Activated CD8-positive, alpha-beta memory T cell treated with anti-CD3 and anti-CD28 coated beads, Interleukin-2, amount 50 U/mL, for 4 hours (primary cell): ENCODE measurements around the gene PRR35.

ENCODE experiments used
- DNase-seq: peaks from one replicate; pipeline ENCODE4 v3.0.0-alpha.2; 2020

Gene PRR35

DNA sequence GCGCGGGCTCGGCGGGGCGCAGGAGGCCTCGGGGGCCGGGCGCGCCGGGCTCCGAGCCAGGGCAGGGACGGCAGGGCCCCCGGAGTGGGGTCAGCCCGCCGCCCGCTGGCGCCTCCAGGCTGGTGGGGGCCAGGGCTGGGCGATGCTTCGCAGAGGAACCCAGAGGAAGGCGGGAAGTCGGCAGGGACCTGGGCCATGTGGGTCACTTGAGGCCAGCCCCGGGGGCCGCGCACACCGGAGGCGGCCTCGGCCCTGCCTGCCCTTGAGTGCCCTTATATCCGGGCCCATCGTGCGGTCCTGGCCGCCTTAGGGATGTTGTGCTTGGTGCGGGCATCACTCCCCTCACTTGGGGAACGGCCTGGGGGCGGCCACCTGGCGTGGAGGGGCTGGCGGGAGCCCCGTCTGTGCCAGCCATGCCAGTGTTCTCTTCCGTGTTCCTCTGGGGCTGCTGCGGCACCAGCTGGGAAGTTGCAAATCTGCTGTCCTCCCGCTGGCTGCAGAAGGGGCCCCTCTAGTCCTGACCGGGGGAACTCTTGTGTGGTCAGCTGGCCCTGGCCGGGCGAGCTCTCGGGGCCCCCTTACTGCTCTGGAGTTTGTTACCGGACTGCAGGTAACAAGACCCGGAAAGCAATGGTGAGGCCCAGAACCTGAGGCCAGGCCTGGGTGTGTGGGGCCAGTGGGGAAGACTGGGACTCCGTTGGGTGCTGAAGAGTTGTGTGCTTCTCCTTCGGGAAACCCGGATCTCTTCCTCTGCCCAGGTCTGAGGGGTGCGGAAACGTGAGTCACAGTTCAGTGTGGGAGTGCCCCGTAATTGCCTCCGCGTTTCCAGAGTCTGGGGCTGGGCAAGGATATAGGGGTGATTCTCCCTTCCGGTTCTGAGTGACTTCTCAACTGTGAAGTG, 31.8 kb upstream of the PRR35 start:
- no peak for DNase-seq

DNA sequence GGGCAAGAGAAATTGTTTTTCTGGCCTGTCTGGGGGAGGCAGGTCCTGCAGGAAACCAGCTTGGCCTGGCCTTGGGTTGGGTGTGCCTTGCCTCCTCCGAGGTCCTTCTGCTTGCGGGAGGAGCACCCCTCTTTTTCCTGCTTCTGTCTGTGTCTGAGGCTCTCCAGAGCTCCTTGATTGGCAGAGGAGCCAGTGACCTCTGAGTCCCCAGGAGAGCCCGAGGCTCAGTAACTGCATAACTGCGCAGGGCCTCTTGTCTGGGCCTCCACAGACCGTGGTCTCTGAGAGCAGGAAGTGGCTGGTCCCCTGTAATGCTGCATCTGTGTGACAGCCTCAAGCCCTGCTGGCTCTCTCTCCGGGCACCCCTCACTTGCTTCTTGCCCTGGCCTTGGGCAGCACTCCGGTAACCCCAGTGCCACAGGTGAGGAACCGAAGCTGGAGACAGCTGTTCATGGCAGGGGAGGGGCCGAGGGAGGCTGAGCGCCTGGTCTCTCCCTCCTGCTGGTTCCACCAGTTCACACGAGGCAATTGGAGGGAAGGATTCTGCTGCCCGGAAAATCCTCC, 31.1 kb upstream of the PRR35 start:
- DNase-seq = no peak

DNA sequence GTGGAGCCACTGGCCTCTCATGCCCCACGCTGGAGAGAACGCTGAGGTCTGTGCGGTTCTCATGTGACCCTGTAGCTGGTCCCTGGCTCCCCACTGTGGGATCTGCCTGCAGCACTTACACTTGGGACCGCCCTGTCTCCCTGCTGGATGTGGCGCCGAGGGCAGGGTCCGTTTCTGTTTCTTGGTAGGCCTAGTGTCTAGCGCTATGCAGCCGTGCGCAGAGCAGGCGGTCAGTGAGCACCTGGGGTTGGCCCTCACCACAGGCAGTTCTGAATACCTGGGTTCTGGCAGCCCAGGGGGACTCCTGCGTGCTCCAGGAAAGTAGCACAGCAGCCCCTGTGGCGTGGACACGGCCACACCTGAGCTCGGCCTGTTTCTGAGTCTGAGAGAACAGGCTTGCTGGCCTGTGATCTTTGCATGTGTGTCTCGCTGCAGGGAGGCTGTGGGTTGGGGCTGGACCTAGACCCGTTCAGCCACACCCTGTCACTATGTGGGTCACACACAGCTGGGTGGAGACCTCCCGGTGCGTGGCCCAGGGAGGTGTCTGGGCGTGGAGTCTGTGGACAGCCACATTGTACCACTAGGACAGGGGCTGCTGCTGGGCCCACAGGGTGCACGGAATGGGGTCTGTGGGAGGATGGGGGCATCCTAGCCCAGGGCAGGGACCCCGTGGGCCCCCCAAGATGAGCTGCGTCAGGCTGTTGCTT, 29.9 kb upstream of the PRR35 start:
- DNase-seq = no peak

DNA sequence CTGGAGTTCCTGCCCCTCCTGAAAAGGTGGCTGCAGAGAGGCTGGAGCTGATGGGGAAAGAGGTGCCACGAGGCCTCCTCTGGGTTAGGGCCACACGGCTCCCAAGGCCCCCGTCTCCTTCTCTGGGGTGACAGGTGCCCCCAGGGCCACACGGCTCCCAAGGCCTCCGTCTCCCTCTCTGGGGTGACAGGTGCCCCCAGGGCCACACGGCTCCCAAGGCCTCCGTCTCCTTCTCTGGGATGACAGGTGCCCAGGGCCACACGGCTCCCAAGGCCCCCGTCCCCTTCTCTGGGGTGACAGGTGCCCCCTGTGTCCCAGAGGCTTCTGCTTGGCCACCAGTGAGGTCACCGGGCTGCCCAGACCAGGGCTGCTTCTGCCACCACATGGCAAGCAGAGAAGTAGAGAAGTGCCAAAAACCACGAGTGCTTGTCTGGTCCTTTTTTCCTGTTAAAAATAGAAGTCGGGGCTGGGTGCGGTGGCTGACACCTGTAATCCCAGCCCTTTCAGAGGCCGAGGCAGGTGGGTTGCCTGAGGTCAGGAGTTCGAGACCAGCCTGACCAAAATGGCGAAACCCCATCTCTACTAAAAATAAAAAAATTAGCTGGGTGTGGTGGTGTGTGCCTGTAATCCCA, 28.6 kb upstream of the PRR35 start:
- no peak for DNase-seq

DNA sequence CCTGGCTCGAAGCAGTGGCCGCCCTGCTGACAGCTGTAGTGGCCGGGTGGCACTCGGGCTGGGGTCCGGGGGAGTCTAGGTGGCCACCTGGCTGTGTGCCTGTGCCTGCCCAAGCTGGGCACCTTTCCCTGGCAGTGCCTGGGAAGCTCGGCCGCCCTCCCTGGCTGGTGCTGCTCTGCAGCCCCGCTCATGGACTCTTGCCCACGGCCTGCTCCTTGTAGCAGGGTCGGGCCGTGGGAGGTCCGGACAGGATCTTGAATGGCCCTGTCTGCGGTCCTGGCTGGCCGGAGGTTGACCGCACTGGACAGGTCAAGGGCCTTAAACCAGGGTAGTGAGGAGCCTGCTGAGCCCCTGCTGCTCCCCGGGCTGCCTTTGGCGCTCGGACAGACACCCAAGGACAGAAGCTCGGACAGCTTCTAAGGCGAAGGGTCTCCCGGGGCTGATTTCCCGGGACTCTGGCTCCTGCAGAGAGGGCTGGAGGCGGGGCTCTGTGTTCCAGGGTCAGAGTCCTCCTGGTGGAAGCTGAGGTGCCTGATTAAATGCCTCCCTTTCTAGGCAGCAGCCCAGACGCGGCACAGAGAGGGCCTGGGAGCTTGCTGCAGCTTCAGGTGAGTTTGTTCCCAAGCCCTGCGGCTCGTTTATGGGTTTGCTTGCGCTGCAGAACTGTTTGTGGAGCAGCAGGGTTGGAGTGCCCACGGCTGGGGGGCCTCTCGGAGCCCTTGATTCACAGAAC, 26.6 kb upstream of the PRR35 start:
- no peak for DNase-seq

DNA sequence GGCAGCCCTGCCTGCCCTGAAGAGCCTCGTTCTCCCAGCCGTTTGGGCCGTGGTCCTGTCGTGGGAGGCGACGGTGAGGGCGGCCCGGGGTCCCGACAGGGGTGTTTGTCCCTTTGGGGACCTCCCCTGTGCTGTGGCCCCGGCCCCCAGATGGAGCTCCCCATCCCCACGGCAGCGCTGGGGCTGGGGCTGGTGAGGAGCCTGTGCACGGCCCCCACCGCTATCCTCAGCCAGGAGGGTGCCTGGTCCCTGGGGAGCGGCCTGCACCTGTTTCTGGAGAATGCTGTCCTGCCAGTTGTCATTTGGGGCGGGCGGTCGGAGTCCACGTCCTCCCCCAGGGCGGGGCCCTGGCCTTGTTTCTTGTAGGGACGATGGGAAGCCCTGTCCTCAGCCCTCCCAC, 26.1 kb upstream of the PRR35 start:
- no peak for DNase-seq

DNA sequence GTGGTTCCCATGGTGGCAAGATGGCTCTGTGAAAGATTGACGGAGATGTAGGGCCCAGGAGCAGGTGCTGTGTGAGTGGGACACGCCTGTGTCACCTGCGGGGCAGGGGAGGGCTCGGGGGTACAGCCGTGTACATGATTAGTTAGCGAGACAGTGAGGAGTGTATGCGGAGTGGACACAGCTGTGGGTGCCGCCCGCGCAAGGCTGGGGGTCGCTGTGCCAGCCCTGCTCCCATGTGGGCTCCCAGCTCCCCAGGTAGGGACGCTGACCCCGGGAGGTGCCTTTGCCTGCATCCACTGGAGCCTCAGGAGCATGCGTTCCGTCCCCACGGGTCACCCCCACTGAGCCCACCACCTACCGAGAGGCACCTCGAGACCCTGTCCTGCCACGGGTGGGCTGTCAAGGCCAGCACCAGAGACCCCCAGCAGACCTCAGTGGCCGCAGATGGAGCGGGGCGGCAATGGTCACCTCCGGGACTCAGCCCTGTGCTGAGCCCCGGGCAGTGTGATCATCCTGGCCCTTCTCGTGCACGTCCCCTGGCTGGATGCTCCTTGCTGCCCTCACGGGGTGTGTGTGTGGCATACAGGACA, 25.2 kb upstream of the PRR35 start:
- DNase-seq = no peak

DNA sequence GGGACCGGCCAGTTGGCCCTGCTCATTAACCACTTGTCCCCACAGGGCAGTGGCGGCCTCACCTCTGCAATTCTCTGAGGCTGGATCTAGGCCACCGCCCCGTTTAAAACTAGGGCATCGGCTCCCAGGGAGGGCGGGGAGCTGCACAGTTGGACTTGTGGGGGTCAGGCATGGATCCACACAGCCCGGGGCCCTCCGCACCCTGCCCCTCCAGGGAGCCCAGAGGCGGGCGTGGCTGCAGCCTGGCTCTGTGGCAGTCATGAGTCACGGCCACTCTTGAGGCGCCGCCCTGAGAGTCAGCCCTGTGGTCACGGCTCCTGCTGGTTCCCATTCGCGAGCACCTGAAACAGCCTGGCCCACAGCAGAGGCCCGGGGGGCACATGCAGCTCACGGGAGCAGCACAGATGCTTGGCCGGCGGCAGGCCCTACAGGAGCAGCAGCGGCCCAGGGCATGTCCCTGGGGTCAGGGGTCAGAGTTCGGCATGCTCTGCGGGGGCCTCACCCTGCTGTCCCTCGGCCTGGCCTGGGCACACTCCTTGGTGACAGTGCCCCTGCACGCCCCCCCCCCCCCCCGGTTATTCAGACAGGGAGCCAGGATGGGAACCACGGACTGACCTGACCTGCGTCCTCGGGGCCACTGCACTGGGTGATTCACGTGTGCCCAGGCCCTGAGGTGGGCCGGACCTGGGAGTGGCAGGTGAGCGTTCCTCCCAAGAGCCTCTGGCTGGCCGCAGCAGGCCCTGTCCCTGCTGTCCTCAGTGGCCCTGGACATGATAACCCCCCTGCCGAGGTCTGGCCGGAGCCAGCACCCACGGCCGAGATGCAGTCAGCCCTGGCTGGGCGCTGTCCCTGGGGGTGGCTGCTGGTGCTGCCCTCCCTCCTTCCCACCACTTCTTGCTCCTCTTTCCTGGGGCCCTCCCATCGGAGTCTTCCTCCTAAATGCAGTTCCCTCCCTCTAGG, 24.5 kb upstream of the PRR35 start:
- no peak for DNase-seq

DNA sequence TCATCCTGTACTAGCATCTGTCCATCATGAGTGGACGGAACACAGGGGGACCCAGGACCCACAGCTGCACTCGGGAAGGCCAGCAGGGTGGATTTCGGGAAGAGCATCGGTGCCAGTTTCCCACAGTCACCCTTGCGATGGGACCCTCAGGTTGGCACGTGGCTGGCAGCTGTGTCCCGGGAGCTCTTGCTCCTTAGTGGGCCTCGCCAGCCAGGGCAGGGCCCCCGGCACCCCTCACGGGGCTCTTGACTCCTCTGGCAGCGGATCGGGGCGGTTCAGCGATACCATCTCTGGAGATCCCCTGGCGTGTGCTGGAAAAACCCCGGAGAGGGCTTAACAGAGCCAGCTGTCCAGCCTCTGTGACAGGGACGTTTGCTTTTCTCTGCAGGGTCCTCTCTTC, 23.4 kb upstream of the PRR35 start:
- no peak for DNase-seq

DNA sequence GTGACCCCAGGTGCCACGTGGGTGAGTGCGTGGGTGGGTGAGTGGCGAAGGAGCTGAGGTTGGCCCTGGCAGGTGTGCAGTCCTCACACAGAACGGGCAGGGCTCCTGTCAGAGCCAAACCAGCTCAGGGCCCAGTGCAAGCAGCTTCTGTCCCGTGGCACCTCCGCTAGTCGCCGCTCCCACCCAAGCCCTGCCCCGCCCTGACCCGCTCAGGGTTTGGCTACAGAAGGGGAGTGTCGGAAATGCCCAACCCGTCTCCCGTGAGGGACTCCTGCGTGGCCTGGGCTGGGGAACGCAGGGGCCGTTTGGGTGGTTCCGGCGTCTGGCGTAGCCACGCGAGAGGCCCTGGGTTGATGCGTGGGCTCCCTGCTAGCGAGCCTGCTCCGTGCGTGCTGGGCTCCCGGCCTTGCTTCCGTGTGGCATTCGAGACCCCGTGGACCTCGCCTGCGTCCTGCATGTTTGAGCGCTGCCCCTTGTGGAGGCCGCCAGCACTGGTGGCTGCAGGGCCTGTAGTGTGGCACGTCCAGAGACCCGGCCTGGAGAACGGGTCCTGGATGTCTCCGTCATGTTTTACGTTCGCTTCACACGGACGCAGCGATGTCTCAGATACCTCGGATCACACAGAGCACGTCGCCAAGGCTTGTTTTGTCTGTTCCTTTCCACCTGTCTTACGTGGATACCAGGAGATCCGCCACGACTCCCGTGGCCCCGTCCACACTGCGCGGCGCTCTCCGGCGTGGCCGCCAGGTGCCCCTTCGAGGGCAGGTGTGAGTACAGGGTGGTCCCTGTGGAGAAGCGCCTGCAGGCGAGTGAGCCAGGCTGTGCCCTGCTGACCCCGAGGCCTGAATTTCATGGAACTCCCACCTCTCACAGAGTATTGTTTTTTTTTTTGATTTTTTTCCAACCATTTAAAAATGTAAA, 22.5 kb upstream of the PRR35 start:
- no peak for DNase-seq

DNA sequence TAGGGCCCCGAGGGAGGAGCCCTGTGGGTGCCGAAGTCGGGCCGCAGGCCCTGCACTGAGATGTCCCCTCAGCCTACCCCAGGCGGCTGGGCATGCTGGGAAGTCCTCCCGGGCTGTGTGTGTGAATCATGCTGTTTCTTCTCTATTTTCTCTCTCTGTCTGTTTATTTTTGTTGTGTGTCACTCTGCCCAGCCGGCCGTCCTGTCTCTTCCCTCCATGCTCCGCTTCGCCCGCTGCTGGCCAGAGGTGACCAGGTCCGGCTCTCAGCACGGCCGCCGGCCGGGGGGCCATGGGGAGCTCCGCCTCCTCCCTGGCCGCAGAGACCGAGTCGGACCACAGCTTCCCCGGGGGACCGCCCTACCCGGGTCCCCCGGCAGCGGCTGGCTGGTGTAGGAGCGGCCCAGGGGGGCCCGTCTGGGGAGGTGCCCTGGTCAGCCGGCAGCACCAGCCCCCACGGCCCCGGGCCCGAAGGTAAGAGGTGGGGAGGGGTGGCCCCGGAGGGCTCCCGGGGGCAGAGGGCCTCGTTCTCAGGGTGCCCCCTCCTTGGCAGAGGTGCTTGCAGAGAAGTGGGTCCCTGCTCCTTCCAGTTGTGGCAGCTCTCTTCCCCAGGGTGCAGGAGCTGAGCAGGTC, 20.2 kb upstream of the PRR35 start:
- DNase-seq = no peak

DNA sequence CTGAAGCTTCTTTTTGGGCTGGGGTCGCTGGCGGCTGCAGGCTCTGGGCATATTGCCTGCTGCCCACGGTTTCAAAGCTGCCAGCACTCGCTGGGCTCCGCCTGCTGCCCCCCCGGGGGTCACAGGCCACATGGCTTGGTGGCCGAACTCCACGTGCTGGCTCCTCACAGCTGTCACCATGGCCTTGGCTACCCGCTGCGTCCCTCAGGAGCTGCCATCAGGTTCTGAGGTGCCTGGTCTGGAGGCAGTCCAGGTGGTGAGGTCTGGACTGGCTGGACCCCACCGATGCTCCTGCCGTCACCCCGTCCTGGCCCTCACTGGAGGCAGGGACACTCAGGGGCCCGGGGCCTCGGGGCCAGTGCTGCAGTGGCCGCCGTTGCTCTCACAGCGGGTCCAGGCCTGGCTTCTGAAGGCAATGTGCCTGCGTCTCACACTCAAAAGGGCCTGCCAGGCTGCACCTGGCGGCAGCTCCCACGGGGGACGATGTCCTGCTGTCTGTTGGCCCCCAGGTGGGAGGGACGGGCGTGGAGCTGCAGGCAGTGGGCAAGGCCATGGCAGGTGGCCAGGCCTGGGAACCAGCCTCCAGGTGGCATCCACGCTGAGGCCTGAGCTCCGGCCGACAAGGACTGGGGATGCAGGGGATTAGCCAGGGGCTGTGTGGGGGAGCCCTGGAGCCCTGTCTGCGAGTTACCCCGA, 19.4 kb upstream of the PRR35 start:
- DNase-seq = no peak

DNA sequence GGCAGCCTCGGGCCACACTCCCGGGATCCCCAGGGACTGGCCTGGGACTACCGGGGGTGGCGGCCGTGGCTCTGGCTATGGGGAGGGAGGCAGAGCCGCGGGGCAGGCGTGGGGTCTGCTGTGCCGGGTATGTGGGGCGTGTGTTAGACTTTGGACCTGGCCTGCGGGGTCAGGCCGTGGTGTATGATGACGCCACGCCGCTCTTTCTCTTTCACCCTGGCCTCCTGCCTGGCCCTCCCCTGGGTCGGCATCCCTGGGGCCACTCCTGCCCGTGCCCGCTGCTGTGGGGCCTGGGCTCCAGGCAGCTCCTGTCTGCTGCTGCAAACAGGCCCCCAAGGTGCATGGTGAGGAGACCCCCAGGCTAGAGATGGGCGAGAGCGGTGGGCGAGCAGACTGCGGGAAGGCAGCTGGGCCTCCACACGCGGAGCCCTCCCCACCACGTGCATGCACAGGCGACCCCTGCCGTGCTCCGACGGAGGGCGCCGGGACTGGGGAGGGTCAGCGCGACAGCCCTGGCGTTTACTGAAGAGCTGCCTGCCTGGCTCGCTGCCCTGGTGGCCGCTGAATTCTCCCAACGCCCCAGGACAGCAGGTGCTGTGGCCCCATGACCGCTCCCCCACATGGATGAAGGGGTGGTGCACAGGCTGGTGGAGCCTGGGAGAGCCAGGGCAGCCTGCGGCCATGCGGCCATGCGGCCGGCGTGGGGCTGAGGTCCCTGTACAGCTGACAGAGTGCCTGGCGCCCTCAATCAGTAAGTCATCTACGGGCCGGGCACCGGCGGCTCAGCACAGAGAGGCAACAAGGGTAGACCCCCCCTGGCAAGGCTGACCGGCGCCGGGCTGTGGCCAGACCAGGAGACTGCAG, 16.7 kb upstream of the PRR35 start:
- no peak for DNase-seq

DNA sequence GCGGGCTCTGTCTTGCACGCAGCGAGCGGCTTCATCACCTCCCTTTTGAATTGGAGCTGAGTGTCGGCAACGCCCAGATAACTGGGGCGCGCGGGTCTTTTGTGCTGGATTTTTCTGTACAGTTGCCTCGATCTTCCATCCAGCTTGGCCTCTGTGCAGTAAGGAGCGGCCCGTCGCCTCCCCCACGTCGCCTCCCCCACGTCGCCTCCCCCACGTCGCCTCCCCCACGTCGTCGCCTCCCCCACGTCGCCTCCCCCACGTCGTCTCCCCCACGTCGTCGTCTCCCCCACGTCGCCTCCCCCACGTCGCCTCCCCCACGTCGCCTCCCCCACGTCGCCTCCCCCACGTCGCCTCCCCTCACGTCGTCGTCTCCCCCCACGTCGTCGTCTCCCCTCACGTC, 15.7 kb upstream of the PRR35 start:
- no peak for DNase-seq

DNA sequence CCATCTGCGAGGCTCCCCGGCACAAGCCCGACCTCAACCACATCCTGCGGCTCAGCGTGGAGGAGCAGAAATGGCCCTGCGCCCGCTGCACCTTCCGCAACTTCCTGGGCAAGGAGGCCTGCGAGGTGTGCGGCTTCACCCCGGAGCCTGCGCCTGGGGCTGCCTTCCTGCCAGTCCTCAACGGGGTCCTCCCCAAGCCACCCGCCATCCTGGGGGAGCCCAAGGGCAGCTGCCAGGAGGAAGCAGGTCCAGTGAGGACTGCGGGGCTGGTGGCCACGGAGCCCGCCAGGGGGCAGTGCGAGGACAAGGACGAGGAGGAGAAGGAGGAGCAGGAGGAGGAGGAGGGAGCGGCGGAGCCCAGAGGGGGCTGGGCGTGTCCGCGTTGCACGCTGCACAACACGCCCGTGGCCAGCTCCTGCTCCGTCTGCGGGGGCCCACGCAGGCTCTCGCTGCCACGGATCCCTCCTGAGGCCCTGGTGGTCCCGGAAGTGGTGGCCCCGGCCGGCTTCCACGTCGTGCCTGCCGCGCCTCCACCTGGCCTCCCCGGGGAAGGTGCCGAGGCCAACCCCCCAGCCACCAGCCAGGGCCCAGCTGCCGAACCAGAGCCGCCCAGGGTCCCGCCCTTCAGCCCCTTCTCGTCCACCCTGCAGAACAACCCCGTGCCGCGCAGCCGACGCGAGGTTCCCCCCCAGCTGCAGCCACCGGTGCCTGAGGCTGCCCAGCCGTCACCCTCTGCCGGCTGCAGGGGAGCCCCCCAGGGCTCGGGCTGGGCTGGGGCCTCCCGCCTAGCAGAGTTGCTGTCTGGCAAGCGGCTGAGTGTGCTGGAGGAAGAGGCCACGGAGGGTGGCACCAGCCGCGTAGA, 13.1 kb upstream of the PRR35 start:
- peak; percentile 60 for DNase-seq

DNA sequence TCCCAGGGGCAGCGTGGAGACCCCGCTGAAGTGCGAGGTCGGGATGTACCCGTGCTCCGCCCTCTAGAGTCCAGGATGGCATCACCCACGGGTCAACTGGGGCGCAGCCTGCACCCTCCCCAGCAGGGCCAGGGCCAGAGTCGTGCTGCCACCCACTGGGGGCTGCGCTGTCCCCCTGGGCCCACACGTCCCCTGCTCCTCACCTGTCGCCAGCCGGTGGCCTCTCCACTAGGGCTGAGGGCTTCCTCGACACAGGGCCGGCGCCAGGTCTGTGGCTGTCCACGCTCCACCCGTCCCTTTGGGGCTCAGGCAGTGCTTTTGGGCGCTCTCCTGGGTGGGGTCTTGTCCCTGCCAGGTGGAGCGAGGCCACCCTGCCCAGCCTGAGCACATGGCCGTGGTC, 11.6 kb upstream of the PRR35 start:
- DNase-seq = no peak
